Coronary artery (tissue), 2 donors: ENCODE data around the gene MAPRE2.
A peak's percentile ranks its signal among the peaks of the same experiment; 100 is the strongest.
"Not testable (repeated sequence)": the region's sequence is repeated elsewhere in the genome, so short reads cannot be mapped to it uniquely, and the experiment has no call there.

ENCODE experiments used
- DNase-seq: peaks from one replicate; pipeline ENCODE4 v3.0.0-alpha.2; 2017; ENCODE audit warnings: low spot score
- H3K27ac ChIP-seq, 2 donors: fragments of 200-600 bp; sonication (generic); one replicate each; pipeline ENCODE4 v1.5.1; 2016 to 2019
- H3K4me3 ChIP-seq: fragments of 200-600 bp; sonication (generic); 2 replicates; pipeline ENCODE4 v1.5.1; 2016; ENCODE audit warnings: mild to moderate bottlenecking, moderate library complexity
- CTCF ChIP-seq: fragments of 200-600 bp; sonication (generic); IDR thresholded peaks from one replicate; pipeline ENCODE4 v1.5.1; 2019; ENCODE audit warnings: antibody characterized with exemption

MAPRE2 gene

GRCh38 chr18:35142275-35142615 lies 101.0 kb downstream of the MAPRE2 start:
- H3K4me3 ChIP-seq: no peak overlapping the region
- no peak overlapping the region for H3K27ac ChIP-seq
- no peak for TF ChIP-seq CTCF
- no peak for DNase-seq

- no peak for DNase-seq
- peak; percentile 76 for TF ChIP-seq CTCF
- peak overlapping the region; percentile 20 to 39 for H3K27ac ChIP-seq
- H3K4me3 ChIP-seq: no peak overlapping the region
Observed at GRCh38 chr18:35143622-35144596, 102.7 kb downstream of the MAPRE2 start.

GRCh38 chr18:35144698-35145097 lies 103.5 kb downstream of the MAPRE2 start:
- no peak for DNase-seq
- Histone ChIP-seq H3K4me3 (no peak overlapping the region), H3K27ac (peak overlapping the region; percentile 20 to 39)
- TF ChIP-seq CTCF: no peak

- H3K27ac ChIP-seq, DNase-seq, H3K4me3 ChIP-seq: not testable (repeated sequence)
Observed at GRCh38 chr18:35150195-35150594, 109.0 kb downstream of the MAPRE2 start.

GRCh38 chr18:35153609-35154272 lies 112.5 kb downstream of the MAPRE2 start:
- H3K4me3 ChIP-seq: no peak overlapping the region
- no peak for TF ChIP-seq CTCF
- DNase-seq: no peak
- no peak overlapping the region for H3K27ac ChIP-seq

GRCh38 chr18:35155398-35156117 lies 114.3 kb downstream of the MAPRE2 start:
- H3K27ac ChIP-seq: no peak overlapping the region
- DNase-seq: no peak
- TF ChIP-seq CTCF: no peak
- H3K4me3 ChIP-seq: no peak overlapping the region

GRCh38 chr18:35157181-35157580 lies 116.0 kb downstream of the MAPRE2 start:
- H3K4me3 ChIP-seq: no peak overlapping the region
- no peak for TF ChIP-seq CTCF
- H3K27ac ChIP-seq: no peak overlapping the region
- DNase-seq: no peak
